NOMO-1 (cell line): ENCODE results near the gene GSPT1.
"Not testable (repeated sequence)": the region's sequence is repeated elsewhere in the genome, so short reads cannot be mapped to it uniquely, and the experiment has no call there.

Experiments used
- DNase-seq, 2 experiments: peaks; one replicate each; lab custom pipeline; 2025; ENCODE audit not compliant: unreplicated experiment in 2 of 2; lab: John Stamatoyannopoulos, UW

Gene GSPT1

GRCh38 chr16:11823645-11824044 lies 92.1 kb downstream of the GSPT1 start:
- DNase-seq = peak; percentile 5 to 18

- peak; percentile 92 to 96 for DNase-seq
Measured at GRCh38 chr16:11819798-11820197, 96.0 kb downstream of the GSPT1 start.

- not testable (repeated sequence) for DNase-seq
Measured at GRCh38 chr16:11818970-11819369, 96.8 kb downstream of the GSPT1 start.
